SU-DHL-6 (cell line): ENCODE results near the gene NAV3.

ENCODE experiments used
- H2AFZ ChIP-seq: fragments of 200-600 bp; sonication (generic); 2 replicates; pipeline ENCODE4 v1.6.1; 2014; ENCODE audit warnings: low read depth, mild to moderate bottlenecking, moderate library complexity, mixed read lengths, antibody characterized with exemption, low read length; ENCODE audit not compliant: severe bottlenecking
- H3F3A ChIP-seq: fragments of 200-600 bp; shearing (Covaris generic); 2 replicates; pipeline ENCODE4 v1.6.0; 2016; ENCODE audit warnings: antibody characterized with exemption, mild to moderate bottlenecking; ENCODE audit not compliant: insufficient read depth
- H3K27ac ChIP-seq: fragments of 200-600 bp; sonication (generic); 2 replicates; pipeline ENCODE4 v1.5.1; 2016; ENCODE audit warnings: low read depth, mild to moderate bottlenecking, low read length, moderate library complexity, mixed read lengths
- H3K27me3 ChIP-seq: fragments of 200-600 bp; sonication (generic), shearing (Covaris generic); 2 replicates; pipeline ENCODE4 v1.6.0; 2014; ENCODE audit warnings: mild to moderate bottlenecking, low read length
- H3K36me3 ChIP-seq: fragments of 200-600 bp; sonication (generic); 2 replicates; pipeline ENCODE4 v1.6.1; 2014; ENCODE audit warnings: mild to moderate bottlenecking, low read length, mixed read lengths
- H3K4me2 ChIP-seq: fragments of 300-600, 200-600 bp; shearing (Covaris generic), sonication (generic); 2 replicates; pipeline ENCODE4 v1.6.0; 2014; ENCODE audit warnings: low read length, low read depth, mild to moderate bottlenecking; ENCODE audit not compliant: poor library complexity, severe bottlenecking
- H3K4me3 ChIP-seq: fragments of 200-600 bp; sonication (generic); 2 replicates; pipeline ENCODE4 v1.5.1; 2014; ENCODE audit warnings: antibody characterized with exemption, low read length, mild to moderate bottlenecking, mixed read lengths; ENCODE audit not compliant: insufficient read depth, poor library complexity, severe bottlenecking
- H3K79me2 ChIP-seq: fragments of 200-600 bp; sonication (generic); 2 replicates; pipeline ENCODE4 v1.6.1; 2014; ENCODE audit warnings: mild to moderate bottlenecking, low read length, moderate library complexity; ENCODE audit not compliant: insufficient read depth
- H3K9ac ChIP-seq: fragments of 200-600 bp; sonication (generic); 2 replicates; pipeline ENCODE4 v1.7.0; 2014; ENCODE audit warnings: mild to moderate bottlenecking, low read length
- H3K9me2 ChIP-seq: fragments of 200-600 bp; sonication (generic); replicated peaks from 2 replicates; pipeline ENCODE4 v1.6.1; 2014; ENCODE audit warnings: low read length; ENCODE audit not compliant: insufficient read depth
- H3K9me3 ChIP-seq: fragments of 200-600 bp; sonication (generic); 2 replicates; pipeline ENCODE4 v1.6.1; 2014; ENCODE audit warnings: low read length, mixed read lengths; ENCODE audit not compliant: insufficient read depth
- H4K20me1 ChIP-seq: fragments of 200-600 bp; sonication (generic); 2 replicates; pipeline ENCODE4 v1.6.1; 2014; ENCODE audit warnings: low read depth, mild to moderate bottlenecking, antibody characterized with exemption, low read length, moderate library complexity, mixed read lengths
- EZH2phosphoT487 ChIP-seq: fragments of 200-600 bp; sonication (generic), shearing (Covaris generic); conservative IDR thresholded peaks from 2 replicates; pipeline ENCODE4 v1.6.1; 2018; ENCODE audit warnings: mild to moderate bottlenecking, antibody characterized with exemption, low read length, moderate library complexity, mixed read lengths
- TF ChIP-seq, protein P1 (sequence below): fragments of 200-600 bp; sonication (generic); IDR thresholded peaks from one replicate; pipeline ENCODE4 v1.5.1; 2017; ENCODE audit warnings: antibody characterized with exemption, mild to moderate bottlenecking, low read length, moderate library complexity; ENCODE audit not compliant: insufficient read depth, poor library complexity, severe bottlenecking

The NAV3 gene

DNA sequence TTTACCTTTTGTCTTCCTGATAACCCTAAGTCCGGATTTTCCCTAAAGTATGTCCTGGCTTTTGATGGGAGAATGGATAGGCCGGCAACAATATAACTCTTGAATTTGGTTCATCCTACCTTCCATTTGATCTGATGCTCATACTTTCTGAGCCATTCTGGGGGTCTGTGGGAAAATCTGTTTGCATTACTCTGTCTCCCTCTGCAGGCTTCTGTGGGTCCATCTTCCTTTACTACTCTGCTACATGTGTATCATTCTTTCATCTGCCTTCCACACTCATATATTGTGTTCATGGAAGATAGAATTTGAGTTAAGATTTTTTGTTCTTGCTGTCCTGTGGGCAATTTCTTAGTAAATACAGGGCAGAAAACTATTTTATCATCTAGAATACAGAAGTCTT, 101.5 kb downstream of the NAV3 start:
- Histone ChIP-seq H3F3A (no peaks in the 10 kb centered on the region), H2AFZ (no peak overlapping the region), H3K27ac (no peak overlapping the region), H3K9me2 (no peaks in the 10 kb centered on the region), H3K4me2 (no peak overlapping the region), H3K27me3 (no peaks in the 10 kb centered on the region), H3K9ac (no peak overlapping the region), H4K20me1 (no peaks in the 10 kb centered on the region), H3K4me3 (no peak overlapping the region), H3K9me3 (no peaks in the 10 kb centered on the region), H3K79me2 (no peaks in the 10 kb centered on the region), H3K36me3 (no peaks in the 10 kb centered on the region)
- TF ChIP-seq, protein P1, sequence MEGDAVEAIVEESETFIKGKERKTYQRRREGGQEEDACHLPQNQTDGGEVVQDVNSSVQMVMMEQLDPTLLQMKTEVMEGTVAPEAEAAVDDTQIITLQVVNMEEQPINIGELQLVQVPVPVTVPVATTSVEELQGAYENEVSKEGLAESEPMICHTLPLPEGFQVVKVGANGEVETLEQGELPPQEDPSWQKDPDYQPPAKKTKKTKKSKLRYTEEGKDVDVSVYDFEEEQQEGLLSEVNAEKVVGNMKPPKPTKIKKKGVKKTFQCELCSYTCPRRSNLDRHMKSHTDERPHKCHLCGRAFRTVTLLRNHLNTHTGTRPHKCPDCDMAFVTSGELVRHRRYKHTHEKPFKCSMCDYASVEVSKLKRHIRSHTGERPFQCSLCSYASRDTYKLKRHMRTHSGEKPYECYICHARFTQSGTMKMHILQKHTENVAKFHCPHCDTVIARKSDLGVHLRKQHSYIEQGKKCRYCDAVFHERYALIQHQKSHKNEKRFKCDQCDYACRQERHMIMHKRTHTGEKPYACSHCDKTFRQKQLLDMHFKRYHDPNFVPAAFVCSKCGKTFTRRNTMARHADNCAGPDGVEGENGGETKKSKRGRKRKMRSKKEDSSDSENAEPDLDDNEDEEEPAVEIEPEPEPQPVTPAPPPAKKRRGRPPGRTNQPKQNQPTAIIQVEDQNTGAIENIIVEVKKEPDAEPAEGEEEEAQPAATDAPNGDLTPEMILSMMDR = no peak
- TF ChIP-seq EZH2phosphoT487 = no peak

DNA sequence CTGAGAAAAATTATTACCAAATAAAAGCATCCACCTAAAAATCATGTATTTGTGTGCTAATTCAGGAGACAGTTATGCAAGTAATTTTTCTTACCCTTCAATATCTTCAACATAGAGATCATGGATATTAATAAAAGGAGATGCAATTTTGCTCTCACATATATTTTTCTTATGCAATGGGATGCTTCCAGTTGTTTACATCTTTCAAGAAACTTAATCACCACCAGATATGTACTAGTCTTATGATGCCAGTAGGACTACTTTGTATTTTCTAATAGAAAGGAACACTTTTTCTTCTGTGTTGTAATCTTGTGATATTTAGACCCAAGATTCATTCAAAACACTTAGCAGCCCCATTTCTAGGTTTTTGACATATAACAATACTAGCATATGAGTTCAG, 107.6 kb downstream of the NAV3 start:
- TF ChIP-seq, protein P1 = no peak
- TF ChIP-seq EZH2phosphoT487 = no peak
- H3K27ac ChIP-seq = no peak overlapping the region
- H3F3A ChIP-seq = no peaks in the 10 kb centered on the region
- H3K4me3 ChIP-seq = no peak overlapping the region
- no peak overlapping the region for H2AFZ ChIP-seq
- no peaks in the 10 kb centered on the region for H3K36me3 ChIP-seq
- no peaks in the 10 kb centered on the region for H3K9me3 ChIP-seq
- H3K9me2 ChIP-seq = no peaks in the 10 kb centered on the region
- H4K20me1 ChIP-seq = no peaks in the 10 kb centered on the region
- H3K9ac ChIP-seq = no peak overlapping the region
- H3K4me2 ChIP-seq = no peak overlapping the region
- H3K27me3 ChIP-seq = no peaks in the 10 kb centered on the region
- no peaks in the 10 kb centered on the region for H3K79me2 ChIP-seq

DNA sequence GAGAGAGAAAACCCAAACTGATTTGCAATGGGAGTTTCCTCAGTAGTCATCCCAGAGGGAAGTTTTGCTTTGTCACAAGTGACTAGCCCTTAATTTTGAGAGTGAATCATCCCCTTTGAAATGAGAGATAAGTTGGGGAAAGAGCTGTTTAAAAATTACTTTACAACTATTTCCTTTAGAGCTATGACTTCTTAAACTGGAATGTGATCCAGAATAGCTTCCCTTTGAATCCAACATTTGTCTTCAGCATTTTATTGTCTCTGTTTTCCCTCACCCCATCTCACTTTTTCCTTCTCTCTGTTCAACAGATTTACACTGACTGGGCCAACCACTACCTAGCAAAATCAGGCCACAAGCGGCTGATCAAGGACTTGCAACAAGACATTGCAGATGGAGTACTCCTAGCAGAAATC, 109.3 kb downstream of the NAV3 start:
- Histone ChIP-seq H3K4me3 (no peak overlapping the region), H3K27ac (no peak overlapping the region), H4K20me1 (no peaks in the 10 kb centered on the region), H3K79me2 (no peaks in the 10 kb centered on the region), H3K9me3 (no peaks in the 10 kb centered on the region), H3K27me3 (no peaks in the 10 kb centered on the region), H3K36me3 (no peaks in the 10 kb centered on the region), H3K9ac (no peak overlapping the region), H3F3A (no peaks in the 10 kb centered on the region), H2AFZ (no peak overlapping the region), H3K9me2 (no peaks in the 10 kb centered on the region), H3K4me2 (no peak overlapping the region)
- no peak for TF ChIP-seq EZH2phosphoT487
- TF ChIP-seq, protein P1 = no peak

DNA sequence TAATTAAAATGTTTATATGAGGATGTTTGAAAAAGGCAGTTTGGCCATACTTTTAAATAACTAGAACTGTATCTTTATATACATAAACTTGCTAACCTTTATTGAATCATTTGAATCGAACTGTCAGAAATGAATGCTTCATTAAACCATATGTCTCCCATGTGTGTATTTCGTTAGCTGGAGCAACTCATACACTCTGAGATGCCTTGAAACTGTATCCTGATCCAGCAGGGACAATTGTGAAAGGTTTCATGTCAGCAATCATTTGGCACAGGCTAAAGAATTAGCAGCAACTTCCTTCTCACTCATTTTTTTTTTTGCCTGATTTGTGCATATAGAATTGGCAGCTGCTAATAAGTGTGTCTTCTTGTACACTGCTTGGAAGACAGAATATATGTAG, 109.9 kb downstream of the NAV3 start:
- Histone ChIP-seq H3K36me3 (no peaks in the 10 kb centered on the region), H3K27ac (no peak overlapping the region), H3K79me2 (no peaks in the 10 kb centered on the region), H4K20me1 (no peaks in the 10 kb centered on the region), H2AFZ (no peak overlapping the region), H3F3A (no peaks in the 10 kb centered on the region), H3K27me3 (no peaks in the 10 kb centered on the region), H3K9ac (no peak overlapping the region), H3K4me3 (no peak overlapping the region), H3K4me2 (no peak overlapping the region), H3K9me2 (no peaks in the 10 kb centered on the region), H3K9me3 (no peaks in the 10 kb centered on the region)
- TF ChIP-seq, protein P1 = no peak
- no peak for TF ChIP-seq EZH2phosphoT487
